Thyroid gland (tissue), 4 donors: ENCODE results near the gene TBL1XR1.

Source experiments
- POLR2A ChIP-seq, 2 donors: fragments of 450-650 bp; IDR thresholded peaks; one replicate each; pipeline ENCODE4 v1.6.1; 2017; ENCODE audit warnings: antibody characterized with exemption in 2 of 2, mild to moderate bottlenecking in 2 of 2, moderate library complexity in 1 of 2
- TF ChIP-seq, protein P1 (sequence below), 6 experiments: fragments of 200-600 bp in 3 of 6; fragments of 450-650 bp in 3 of 6; sonication (generic) in 3 of 6; IDR thresholded peaks; one replicate each; pipeline ENCODE4 v1.5.1; 2016 to 2019; ENCODE audit warnings: antibody characterized with exemption in 6 of 6, mild to moderate bottlenecking in 2 of 6, inconsistent platforms in 1 of 6, moderate library complexity in 1 of 6

DNA sequence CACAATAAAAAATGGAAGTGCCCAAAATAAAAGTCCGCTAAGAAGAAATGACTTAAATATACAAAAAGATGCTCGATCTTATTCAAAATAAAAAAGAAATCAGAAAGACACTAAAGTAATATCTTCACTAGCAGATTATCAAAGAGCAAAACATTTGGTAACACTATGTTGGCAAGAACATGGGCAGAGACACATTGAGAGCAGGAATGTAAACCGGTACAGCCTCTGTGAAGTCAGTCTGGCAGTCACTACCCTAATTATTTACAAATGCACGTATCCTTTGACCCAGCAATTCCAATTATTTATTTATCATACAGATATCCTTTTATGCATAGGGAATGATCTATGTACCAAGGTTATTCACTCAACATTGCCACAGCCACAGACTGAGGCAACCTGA, 34.5 kb downstream of the TBL1XR1 start:
- no peak for TF ChIP-seq POLR2A (IDR thresholded peaks at IDR 0.05)
- TF ChIP-seq, protein P1, sequence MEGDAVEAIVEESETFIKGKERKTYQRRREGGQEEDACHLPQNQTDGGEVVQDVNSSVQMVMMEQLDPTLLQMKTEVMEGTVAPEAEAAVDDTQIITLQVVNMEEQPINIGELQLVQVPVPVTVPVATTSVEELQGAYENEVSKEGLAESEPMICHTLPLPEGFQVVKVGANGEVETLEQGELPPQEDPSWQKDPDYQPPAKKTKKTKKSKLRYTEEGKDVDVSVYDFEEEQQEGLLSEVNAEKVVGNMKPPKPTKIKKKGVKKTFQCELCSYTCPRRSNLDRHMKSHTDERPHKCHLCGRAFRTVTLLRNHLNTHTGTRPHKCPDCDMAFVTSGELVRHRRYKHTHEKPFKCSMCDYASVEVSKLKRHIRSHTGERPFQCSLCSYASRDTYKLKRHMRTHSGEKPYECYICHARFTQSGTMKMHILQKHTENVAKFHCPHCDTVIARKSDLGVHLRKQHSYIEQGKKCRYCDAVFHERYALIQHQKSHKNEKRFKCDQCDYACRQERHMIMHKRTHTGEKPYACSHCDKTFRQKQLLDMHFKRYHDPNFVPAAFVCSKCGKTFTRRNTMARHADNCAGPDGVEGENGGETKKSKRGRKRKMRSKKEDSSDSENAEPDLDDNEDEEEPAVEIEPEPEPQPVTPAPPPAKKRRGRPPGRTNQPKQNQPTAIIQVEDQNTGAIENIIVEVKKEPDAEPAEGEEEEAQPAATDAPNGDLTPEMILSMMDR (IDR thresholded peaks at IDR 0.05) = no peak
